Sigmoid colon (tissue), 7 donors: ENCODE results near the gene ANKRD44. TPM values are rescaled to one million over a fixed set of nuclear protein-coding genes. Genes with fewer than 3 reads are reported as not detected.

Experiments used
- DNase-seq: peaks from one replicate; pipeline ENCODE4 v3.0.0-alpha.2; 2019
- H3K27ac ChIP-seq, 4 donors: fragments of 200-600 bp; sonication (generic); one replicate each; pipeline ENCODE4 v1.5.1; 2016 to 2019; ENCODE audit warnings: mild to moderate bottlenecking in 1 of 4
- H3K27me3 ChIP-seq, 3 donors: fragments of 200-600 bp; sonication (generic); one replicate each; pipeline ENCODE4 v1.5.1; 2019; ENCODE audit warnings: mild to moderate bottlenecking in 1 of 3
- H3K36me3 ChIP-seq, 4 donors: fragments of 200-600 bp; sonication (generic); one replicate each; pipeline ENCODE4 v1.5.1; 2016 to 2019
- H3K4me1 ChIP-seq, 4 donors: fragments of 200-600 bp; sonication (generic); one replicate each; pipeline ENCODE4 v1.5.1; 2017 to 2019
- H3K4me3 ChIP-seq, 4 donors: fragments of 200-600 bp; sonication (generic); one replicate each; pipeline ENCODE4 v1.5.1; 2017 to 2019; ENCODE audit warnings: mild to moderate bottlenecking in 2 of 4, moderate library complexity in 1 of 4
- H3K9me3 ChIP-seq, 4 donors: fragments of 200-600 bp in 3 of 4; sonication (generic) in 3 of 4; one replicate each; pipeline versions ENCODE4 v1.5.1 to v1.6.1; 2013 to 2019
- CTCF ChIP-seq, 4 experiments: fragments of 450-650 bp in 3 of 4; fragments of 200-600 bp in 1 of 4; IDR thresholded peaks; one replicate each; pipeline ENCODE4 v1.5.1; 2016 to 2019; ENCODE audit warnings: antibody characterized with exemption in 4 of 4, mild to moderate bottlenecking in 3 of 4, moderate library complexity in 2 of 4
- EP300 ChIP-seq, 4 donors: sonication (generic); formaldehyde crosslinking; IDR thresholded peaks; one replicate each; pipeline ENCODE4 v1.6.1; 2017; ENCODE audit warnings: antibody characterized with exemption in 4 of 4
- POLR2A ChIP-seq, 2 donors: fragments of 450-650 bp; IDR thresholded peaks; one replicate each; pipeline ENCODE4 v1.6.1; 2016; ENCODE audit warnings: antibody characterized with exemption in 2 of 2, mild to moderate bottlenecking in 2 of 2, moderate library complexity in 2 of 2
- POLR2AphosphoS5 ChIP-seq, 4 donors: sonication (generic); formaldehyde crosslinking; IDR thresholded peaks; one replicate each; pipeline ENCODE4 v1.6.1; 2017; ENCODE audit warnings: antibody characterized with exemption in 4 of 4
- WGBS, 2 donors: extraction: QIAGEN DNeasy Blood & Tissue Kit; methylation state at CpG; one replicate each; pipeline ENCODE4 v1.1.7; 2013; 5-methylcytosine and 5-hydroxymethylcytosine counted together
- intact Hi-C: fragments of 100-400 bp; cut with DNase I; formaldehyde crosslinking; loops from one replicate; pipeline ENCODE4 v1.15.1; 2023
- polyA plus RNA-seq, 3 donors: library from polyadenylated mRNA; stranded (reverse); fragments of 200-250 nt; gene quantifications; one replicate each; pipeline ENCODE4 v1.2.3, GENCODE V29; 2013
- total RNA-seq, 4 donors: library from RNA; depleted of rRNA; stranded (reverse); fragments of >200 nt; gene quantifications; one replicate each; pipeline ENCODE4 v1.1.0, GENCODE V29; 2016
- donor health status: healthy with polysubstance abuse.
- donor health status: Bipolar disorder and iron deficiency.
- donor health status: healthy.

Gene ANKRD44
- total and polyA plus RNA-seq, 7 donors: 1.2 to 41.1 (median 34.2) TPM

- DNase-seq: no peak
- Histone ChIP-seq H3K9me3 (no peaks in the 10 kb centered on the region), H3K27ac (no peak overlapping the region), H3K36me3 (peaks cover 0 to 2% (median 0%) of the 10 kb centered on the region in 4 donors), H3K4me1 (no peaks in the 10 kb centered on the region), H3K27me3 (no peaks in the 10 kb centered on the region), H3K4me3 (no peak overlapping the region)
- TF ChIP-seq POLR2AphosphoS5 (IDR thresholded peaks at IDR 0.05) (no peak), CTCF (IDR thresholded peaks at IDR 0.05) (no peak), POLR2A (IDR thresholded peaks at IDR 0.05) (no peak), EP300 (IDR thresholded peaks at IDR 0.05) (no peak)
- intact Hi-C loops: no loop called here
- 91% methylated on average over 5 of the region's 5 CpGs for WGBS, 2 donors
Observed at GRCh38 chr2:196954001-196954400, 356.6 kb downstream of the ANKRD44 start.

GRCh38 chr2:196952936-196953335 lies 357.6 kb downstream of the ANKRD44 start:
- peaks cover 0 to 3% (median 0%) of the 10 kb centered on the region in 4 donors for H3K36me3 ChIP-seq
- DNase-seq: no peak
- no peak for TF ChIP-seq POLR2AphosphoS5 (IDR thresholded peaks at IDR 0.05)
- TF ChIP-seq EP300 (IDR thresholded peaks at IDR 0.05): no peak
- TF ChIP-seq CTCF (IDR thresholded peaks at IDR 0.05): no peak
- no peak for TF ChIP-seq POLR2A (IDR thresholded peaks at IDR 0.05)
- no peak overlapping the region for H3K4me3 ChIP-seq
- H3K9me3 ChIP-seq: no peaks in the 10 kb centered on the region
- no peaks in the 10 kb centered on the region for H3K4me1 ChIP-seq
- no peaks in the 10 kb centered on the region for H3K27me3 ChIP-seq
- 95 to 98% methylated on average over 2 of the region's 2 CpGs for WGBS, 2 donors
- no peak overlapping the region for H3K27ac ChIP-seq
- intact Hi-C loops: no loop called here

- no peaks in the 10 kb centered on the region for H3K4me1 ChIP-seq
- no peak for TF ChIP-seq CTCF (IDR thresholded peaks at IDR 0.05)
- no peak for TF ChIP-seq POLR2A (IDR thresholded peaks at IDR 0.05)
- TF ChIP-seq EP300 (IDR thresholded peaks at IDR 0.05): no peak
- no peak for TF ChIP-seq POLR2AphosphoS5 (IDR thresholded peaks at IDR 0.05)
- intact Hi-C loops: no loop called here
- no peaks in the 10 kb centered on the region for H3K27me3 ChIP-seq
- peaks cover 0 to 3% (median 0%) of the 10 kb centered on the region in 4 donors for H3K36me3 ChIP-seq
- H3K4me3 ChIP-seq: no peak overlapping the region
- H3K9me3 ChIP-seq: no peaks in the 10 kb centered on the region
- whole genome bisulfite sequencing, 2 donors: 21 to 62% methylated on average over 2 of the region's 2 CpGs
- DNase-seq: no peak
- H3K27ac ChIP-seq: no peak overlapping the region
Observed at GRCh38 chr2:196951973-196952372, 358.6 kb downstream of the ANKRD44 start.

GRCh38 chr2:196949116-196949515 lies 361.5 kb downstream of the ANKRD44 start:
- DNase-seq: no peak
- Histone ChIP-seq H3K4me1 (no peaks in the 10 kb centered on the region), H3K27ac (no peak overlapping the region), H3K4me3 (no peak overlapping the region), H3K36me3 (peaks cover 0 to 3% (median 0%) of the 10 kb centered on the region in 4 donors), H3K9me3 (no peaks in the 10 kb centered on the region), H3K27me3 (no peaks in the 10 kb centered on the region)
- intact Hi-C loops: no loop called here
- TF ChIP-seq CTCF (IDR thresholded peaks at IDR 0.05) (no peak), POLR2A (IDR thresholded peaks at IDR 0.05) (no peak), POLR2AphosphoS5 (IDR thresholded peaks at IDR 0.05) (no peak), EP300 (IDR thresholded peaks at IDR 0.05) (no peak)
- 73 to 80% methylated on average over 5 of the region's 5 CpGs for WGBS, 2 donors

GRCh38 chr2:196944570-196944969 lies 366.0 kb downstream of the ANKRD44 start:
- Histone ChIP-seq H3K27ac (no peak overlapping the region), H3K36me3 (peaks cover 0 to 3% (median 0%) of the 10 kb centered on the region in 4 donors), H3K4me3 (no peak overlapping the region), H3K27me3 (no peaks in the 10 kb centered on the region), H3K4me1 (no peaks in the 10 kb centered on the region), H3K9me3 (no peaks in the 10 kb centered on the region)
- no peak for TF ChIP-seq CTCF (IDR thresholded peaks at IDR 0.05)
- no peak for TF ChIP-seq EP300 (IDR thresholded peaks at IDR 0.05)
- TF ChIP-seq POLR2A (IDR thresholded peaks at IDR 0.05): no peak
- no peak for TF ChIP-seq POLR2AphosphoS5 (IDR thresholded peaks at IDR 0.05)
- 64 to 85% methylated on average over 4 of the region's 4 CpGs for WGBS, 2 donors
- intact Hi-C loops: no loop called here
- DNase-seq: no peak
